Osteocyte (in vitro differentiated cells): Measurements from ENCODE around the gene USP33. TPM values are rescaled to one million over a fixed set of nuclear protein-coding genes. Genes with fewer than 3 reads are reported as not detected.
A peak's percentile ranks its signal among the peaks of the same experiment; 100 is the strongest.
"Not testable (repeated sequence)": the region's sequence is repeated elsewhere in the genome, so short reads cannot be mapped to it uniquely, and the experiment has no call there.

Experiments used
- DNase-seq: peaks from one replicate; pipeline ENCODE4 v3.0.0; 2021; ENCODE audit warnings: mixed read lengths; ENCODE audit not compliant: unreplicated experiment; ENCODE audit errors: extremely low spot score
- H3K27ac Mint-ChIP-seq: one replicate; pipeline ENCODE4 v1.8.0; 2021; ENCODE audit warnings: mild to moderate bottlenecking, mixed read lengths; ENCODE audit not compliant: unreplicated experiment
- H3K27me3 Mint-ChIP-seq: one replicate; pipeline ENCODE4 v1.8.0; 2021; ENCODE audit warnings: mixed read lengths; ENCODE audit not compliant: unreplicated experiment
- H3K36me3 Mint-ChIP-seq: one replicate; pipeline ENCODE4 v1.8.0; 2021; ENCODE audit warnings: mixed read lengths; ENCODE audit not compliant: unreplicated experiment
- H3K4me1 Mint-ChIP-seq: one replicate; pipeline ENCODE4 v1.8.0; 2021; ENCODE audit warnings: mixed read lengths; ENCODE audit not compliant: unreplicated experiment
- H3K4me3 Mint-ChIP-seq: one replicate; pipeline ENCODE4 v1.8.0; 2021; ENCODE audit warnings: mild to moderate bottlenecking, moderate library complexity, mixed read lengths; ENCODE audit not compliant: unreplicated experiment
- H3K9me3 Mint-ChIP-seq: one replicate; pipeline ENCODE4 v1.8.0; 2021; ENCODE audit warnings: mixed read lengths; ENCODE audit not compliant: unreplicated experiment
- total RNA-seq: library from RNA; stranded (reverse); gene quantifications from 2 replicates; pipeline ENCODE4 v1.2.1, GENCODE V29; 2021
- TF ChIP-seq, protein P1 (sequence below): fragments of 200-600 bp; sonication (generic); IDR thresholded peaks from 2 replicates; pipeline ENCODE4 v1.5.0; 2021; ENCODE audit warnings: antibody characterized with exemption, mild to moderate bottlenecking, moderate library complexity

USP33 gene
- total RNA-seq, 1 donor from 2014 or later = 74.7 TPM

DNA sequence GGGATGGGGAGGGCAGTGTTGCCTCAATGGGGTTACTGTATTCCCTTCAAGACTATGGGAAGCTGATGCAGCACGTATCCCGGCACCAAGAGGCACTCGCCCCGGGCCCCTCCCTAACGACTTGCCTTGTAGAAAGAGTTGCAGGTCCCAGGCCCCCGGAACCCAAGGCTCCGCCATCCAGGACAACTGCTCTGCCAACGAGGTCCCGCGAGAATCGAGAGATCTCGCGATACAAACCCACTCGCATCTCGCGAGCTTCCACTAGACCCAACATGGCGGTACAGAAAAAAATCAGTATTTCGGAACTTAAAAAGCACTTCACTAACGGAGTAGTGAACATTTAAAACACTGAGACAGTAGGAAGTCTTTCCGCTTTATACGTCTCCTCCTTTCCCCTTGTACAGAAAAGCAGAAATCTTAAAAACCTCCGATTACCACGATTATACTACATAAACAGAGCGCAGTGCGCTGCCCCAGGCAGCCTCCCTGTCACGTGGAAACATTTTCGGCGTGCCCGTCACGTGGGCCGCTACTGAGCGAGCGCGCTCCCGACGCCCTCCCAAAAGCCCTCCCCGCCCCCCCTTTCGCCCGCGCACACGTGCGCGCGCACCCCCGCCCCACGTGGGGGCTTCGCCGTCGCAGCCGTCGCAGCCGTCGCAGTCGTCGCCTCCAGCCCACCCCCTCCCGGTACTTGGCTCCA lies 77.0 kb downstream of the USP33 start, which contains the start of gene ZZZ3:
TSS of gene ZZZ3 (minus strand) at position 199 of the 700 bp plus-strand sequence. CDS start 49,304 bp downstream, outside the sequence.
- peaks cover 38% of the 10 kb centered on the region for H3K4me1 Mint-ChIP-seq
- H3K27me3 Mint-ChIP-seq = no peaks in the 10 kb centered on the region

DNA sequence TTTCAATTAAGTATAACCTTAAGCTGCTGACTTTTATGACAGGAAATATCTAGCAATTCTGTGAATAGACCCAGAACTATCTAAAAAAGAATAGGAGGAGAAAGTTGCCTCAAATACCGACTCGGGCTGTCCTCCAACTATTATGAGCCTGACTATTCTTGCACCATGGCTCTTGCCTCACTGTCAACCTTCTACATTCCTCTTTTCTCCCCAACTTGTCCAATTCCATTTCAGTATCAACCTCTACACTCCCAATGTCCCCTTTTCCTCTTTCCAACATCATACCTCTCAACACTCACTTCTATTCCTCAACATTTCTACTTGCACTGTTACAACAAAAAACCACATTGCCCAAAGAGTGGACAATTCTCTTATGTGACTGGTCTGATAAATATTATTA lies 79.5 kb downstream of the USP33 start:
- Mint-ChIP-seq H3K4me3 (peak overlapping the region; percentile 37), H3K36me3 (no peaks in the 10 kb centered on the region), H3K27ac (no peak overlapping the region), H3K4me1 (peaks cover 48% of the 10 kb centered on the region), H3K9me3 (no peaks in the 10 kb centered on the region), H3K27me3 (no peaks in the 10 kb centered on the region)
- no peak for DNase-seq
- TF ChIP-seq, protein P1, sequence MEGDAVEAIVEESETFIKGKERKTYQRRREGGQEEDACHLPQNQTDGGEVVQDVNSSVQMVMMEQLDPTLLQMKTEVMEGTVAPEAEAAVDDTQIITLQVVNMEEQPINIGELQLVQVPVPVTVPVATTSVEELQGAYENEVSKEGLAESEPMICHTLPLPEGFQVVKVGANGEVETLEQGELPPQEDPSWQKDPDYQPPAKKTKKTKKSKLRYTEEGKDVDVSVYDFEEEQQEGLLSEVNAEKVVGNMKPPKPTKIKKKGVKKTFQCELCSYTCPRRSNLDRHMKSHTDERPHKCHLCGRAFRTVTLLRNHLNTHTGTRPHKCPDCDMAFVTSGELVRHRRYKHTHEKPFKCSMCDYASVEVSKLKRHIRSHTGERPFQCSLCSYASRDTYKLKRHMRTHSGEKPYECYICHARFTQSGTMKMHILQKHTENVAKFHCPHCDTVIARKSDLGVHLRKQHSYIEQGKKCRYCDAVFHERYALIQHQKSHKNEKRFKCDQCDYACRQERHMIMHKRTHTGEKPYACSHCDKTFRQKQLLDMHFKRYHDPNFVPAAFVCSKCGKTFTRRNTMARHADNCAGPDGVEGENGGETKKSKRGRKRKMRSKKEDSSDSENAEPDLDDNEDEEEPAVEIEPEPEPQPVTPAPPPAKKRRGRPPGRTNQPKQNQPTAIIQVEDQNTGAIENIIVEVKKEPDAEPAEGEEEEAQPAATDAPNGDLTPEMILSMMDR = no peak

More for the DNA sequence above, 77.0 kb downstream of the USP33 start, which contains the start of gene ZZZ3:
- DNase-seq = peak; percentile 97
- Mint-ChIP-seq H3K9me3 (no peaks in the 10 kb centered on the region), H3K36me3 (no peaks in the 10 kb centered on the region), H3K4me3 (peak within 1 kb of the TSS; percentile 84), H3K27ac (peak within 1 kb of the TSS; percentile 98)
- TF ChIP-seq, protein P1 = no peak

GRCh38 chr1:77678660-77679610 lies 80.7 kb downstream of the USP33 start:
- Mint-ChIP-seq H3K9me3 (no peaks in the 10 kb centered on the region), H3K27me3 (no peaks in the 10 kb centered on the region), H3K4me1 (peaks cover 47% of the 10 kb centered on the region), H3K27ac (peak overlapping the region; percentile 31), H3K4me3 (no peak overlapping the region), H3K36me3 (no peaks in the 10 kb centered on the region)
- TF ChIP-seq, protein P1 = no peak
- no peak for DNase-seq

- H3K4me1 Mint-ChIP-seq = peaks cover 57% of the 10 kb centered on the region
- H3K27ac Mint-ChIP-seq, H3K4me3 Mint-ChIP-seq, DNase-seq, H3K27me3 Mint-ChIP-seq, H3K36me3 Mint-ChIP-seq, H3K9me3 Mint-ChIP-seq: not testable (repeated sequence)
Observed at GRCh38 chr1:77674807-77675206, 84.8 kb downstream of the USP33 start.

DNA sequence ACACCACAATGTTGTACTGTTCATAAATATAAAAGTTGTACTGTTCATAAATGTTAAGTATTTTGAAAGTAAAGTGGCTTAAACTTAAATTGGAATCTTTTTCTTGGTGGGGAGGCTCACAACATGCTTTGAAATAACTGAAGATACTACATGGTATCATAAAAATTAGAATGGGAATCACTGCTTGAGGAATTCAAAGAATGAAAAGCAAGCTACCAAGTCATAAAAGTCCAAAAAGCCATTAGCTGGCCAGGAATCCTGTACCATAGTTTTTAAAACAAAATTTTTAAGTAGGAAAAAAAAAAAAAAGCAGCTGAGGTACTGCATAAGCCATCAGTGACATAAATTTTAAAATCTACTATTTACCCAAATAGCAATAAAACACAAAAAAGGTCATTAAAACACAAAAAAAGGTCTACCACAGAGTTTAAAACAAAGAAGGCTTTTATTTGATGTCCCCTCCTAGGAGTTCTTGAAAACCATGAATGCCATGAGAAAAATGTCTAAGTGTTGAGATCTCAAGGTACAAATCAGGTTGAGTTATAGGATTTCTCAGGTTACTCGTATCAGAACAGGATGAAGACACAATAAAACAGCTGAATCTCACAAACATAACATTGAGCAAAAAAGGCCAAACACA lies 85.8 kb downstream of the USP33 start:
- Mint-ChIP-seq H3K4me1 (peaks cover 55% of the 10 kb centered on the region), H3K4me3 (no peak overlapping the region), H3K27me3 (no peaks in the 10 kb centered on the region), H3K36me3 (no peaks in the 10 kb centered on the region), H3K27ac (no peak overlapping the region), H3K9me3 (no peaks in the 10 kb centered on the region)
- TF ChIP-seq, protein P1 = no peak
- DNase-seq = no peak
